ENCODE measurements around the gene AJUBA. TPM values are rescaled to one million over a fixed set of nuclear protein-coding genes. Genes with fewer than 3 reads are reported as not detected.
A peak's percentile ranks its signal among the peaks of the same experiment; 100 is the strongest.
"Not testable (repeated sequence)": the region's sequence is repeated elsewhere in the genome, so short reads cannot be mapped to it uniquely, and the experiment has no call there.

The AJUBA gene
- total and polyA plus RNA-seq, 2 donors = 6.6 to 28.0 TPM

DNA sequence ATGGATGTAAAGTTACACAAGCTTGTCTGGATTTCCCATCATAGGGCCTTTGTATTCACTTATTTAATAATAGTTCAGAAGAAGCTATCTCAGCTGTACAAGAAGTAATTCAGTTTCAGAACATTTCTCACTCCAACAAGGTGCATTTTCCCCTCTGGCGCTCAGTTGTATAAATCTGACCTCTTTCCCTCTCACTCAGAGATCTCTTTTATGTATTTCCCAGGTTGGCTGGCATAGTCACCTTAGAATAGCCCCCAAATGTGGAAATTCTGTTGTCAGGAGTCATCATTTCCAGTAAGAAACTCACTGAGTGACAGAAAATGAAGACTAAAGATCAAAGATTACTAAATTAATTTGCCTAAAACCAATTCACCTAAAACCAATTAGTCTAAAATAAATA, 11.2 kb downstream of the AJUBA start:
- Histone ChIP-seq H3K36me3 (ENCODE audit: insufficient read depth) (no peaks in the 10 kb centered on the region), H3K4me1 (ENCODE audit: insufficient read depth) (no peaks in the 10 kb centered on the region), H3K4me3 (ENCODE audit: low read depth, low read length) (no peak overlapping the region), H3K27ac (ENCODE audit: low read depth) (no peak overlapping the region)
- no peak for DNase-seq (ENCODE audit: extremely low spot score)
- WGBS = 97% methylated on average over 1 of the region's 1 CpG

DNA sequence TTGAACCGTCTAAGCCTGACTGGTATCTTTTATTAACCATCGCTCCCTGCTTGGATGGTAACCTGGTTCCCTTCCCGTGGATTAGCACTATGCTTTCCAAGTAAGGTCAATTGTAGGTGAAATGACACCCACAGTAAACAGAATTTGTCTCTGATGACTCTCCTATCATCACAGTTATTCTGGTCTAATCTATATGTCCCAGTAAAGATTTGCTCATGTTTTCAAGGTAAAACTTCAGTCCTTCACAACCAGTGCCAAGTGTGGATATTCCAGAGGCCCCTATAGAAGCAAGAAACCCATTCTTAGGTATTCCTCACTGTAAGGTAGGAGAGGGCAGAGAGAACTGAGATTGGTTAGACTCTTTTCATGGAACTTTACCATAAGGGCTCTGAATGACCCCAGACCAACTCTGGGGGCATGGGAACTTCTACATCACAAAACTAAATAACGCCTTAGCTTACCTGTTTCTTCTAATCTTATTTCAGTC, 15.5 kb downstream of the AJUBA start:
- H3K4me3 ChIP-seq (ENCODE audit: low read depth, low read length) = no peak overlapping the region
- 49% methylated on average over 4 of the region's 4 CpGs for WGBS
- DNase-seq (ENCODE audit: extremely low spot score) = no peak
- no peak overlapping the region for H3K27ac ChIP-seq (ENCODE audit: low read depth)
- no peaks in the 10 kb centered on the region for H3K4me1 ChIP-seq (ENCODE audit: insufficient read depth)
- H3K36me3 ChIP-seq (ENCODE audit: insufficient read depth) = no peaks in the 10 kb centered on the region

DNA sequence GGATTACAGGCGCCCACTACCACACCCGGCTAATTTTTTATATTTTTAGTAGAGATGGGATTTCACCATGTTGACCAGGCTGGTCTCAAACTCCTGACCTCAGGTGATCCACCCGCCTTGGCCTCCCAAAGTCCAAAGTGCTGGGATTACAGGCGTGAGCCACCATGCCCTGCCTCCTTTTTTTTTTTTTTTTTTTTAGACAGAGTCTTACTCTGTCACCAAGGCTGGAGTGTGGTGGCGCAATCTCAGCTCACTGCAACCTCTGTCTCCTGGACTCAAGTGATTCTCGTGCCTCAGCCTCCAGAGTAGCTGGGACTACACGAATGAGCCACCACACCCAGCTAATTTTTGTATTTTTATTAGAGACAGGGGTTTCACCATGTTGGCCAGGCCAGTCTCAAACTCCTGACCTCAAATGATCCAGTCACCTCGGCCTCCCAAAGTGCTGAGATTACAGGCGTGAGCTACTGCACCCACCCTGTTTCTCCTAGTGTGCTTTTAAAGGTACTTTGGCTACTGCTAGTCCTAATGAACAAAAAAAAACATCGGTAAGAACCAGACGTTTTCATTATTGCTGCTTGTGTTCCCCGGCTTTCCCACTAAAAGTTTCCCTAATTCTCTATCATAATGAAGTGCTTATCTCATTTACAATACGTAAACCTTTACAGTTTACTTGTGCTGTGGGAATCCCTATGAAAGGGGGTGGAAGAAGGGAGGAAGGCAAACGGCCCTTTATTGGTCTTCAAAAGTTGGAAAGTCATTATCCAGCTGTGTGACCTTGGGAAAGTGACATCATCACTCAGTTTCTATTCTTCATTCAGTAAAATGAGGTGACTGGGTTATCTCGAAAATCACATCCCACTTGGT, 16.2 kb downstream of the AJUBA start:
- H3K36me3 ChIP-seq (ENCODE audit: insufficient read depth); H3K4me3 ChIP-seq (ENCODE audit: low read depth, low read length); H3K4me1 ChIP-seq (ENCODE audit: insufficient read depth); DNase-seq (ENCODE audit: extremely low spot score); H3K27ac ChIP-seq (ENCODE audit: low read depth): not testable (repeated sequence)
- 54% methylated on average over 15 of the region's 15 CpGs for WGBS

DNA sequence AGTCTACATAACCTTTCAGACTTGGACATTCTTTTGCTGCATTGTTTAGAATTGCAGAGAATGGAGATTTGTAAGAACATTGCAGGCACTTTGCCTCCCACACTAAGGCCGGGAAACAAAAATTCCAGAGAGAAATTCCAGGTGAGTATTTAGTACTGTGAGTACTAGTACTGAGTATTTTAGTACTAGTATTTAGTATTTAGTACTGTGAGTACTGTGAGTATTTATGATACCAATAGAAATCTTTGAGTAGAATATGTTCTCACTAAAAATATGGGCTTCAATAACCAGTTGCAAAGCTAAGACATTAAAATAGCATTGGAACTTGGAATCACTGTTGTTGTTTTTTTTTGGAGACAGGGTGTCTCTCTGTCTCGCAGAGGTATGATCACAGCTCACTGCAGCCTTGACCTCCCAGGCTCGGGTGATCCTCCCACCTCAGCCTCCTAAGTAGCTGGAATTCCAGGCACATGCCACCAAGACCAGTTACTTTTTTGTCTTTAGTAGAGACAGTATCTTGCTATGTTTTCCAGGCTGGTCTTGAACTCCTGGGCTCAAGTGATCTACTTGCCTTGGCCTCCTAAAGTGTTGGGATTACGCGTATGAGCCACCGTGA, 20.2 kb downstream of the AJUBA start:
- no peak overlapping the region for H3K4me3 ChIP-seq (ENCODE audit: low read depth, low read length)
- DNase-seq (ENCODE audit: extremely low spot score) = no peak
- no peaks in the 10 kb centered on the region for H3K4me1 ChIP-seq (ENCODE audit: insufficient read depth)
- H3K36me3 ChIP-seq (ENCODE audit: insufficient read depth) = no peaks in the 10 kb centered on the region
- WGBS = 93% methylated on average over 6 of the region's 6 CpGs
- no peak overlapping the region for H3K27ac ChIP-seq (ENCODE audit: low read depth)

DNA sequence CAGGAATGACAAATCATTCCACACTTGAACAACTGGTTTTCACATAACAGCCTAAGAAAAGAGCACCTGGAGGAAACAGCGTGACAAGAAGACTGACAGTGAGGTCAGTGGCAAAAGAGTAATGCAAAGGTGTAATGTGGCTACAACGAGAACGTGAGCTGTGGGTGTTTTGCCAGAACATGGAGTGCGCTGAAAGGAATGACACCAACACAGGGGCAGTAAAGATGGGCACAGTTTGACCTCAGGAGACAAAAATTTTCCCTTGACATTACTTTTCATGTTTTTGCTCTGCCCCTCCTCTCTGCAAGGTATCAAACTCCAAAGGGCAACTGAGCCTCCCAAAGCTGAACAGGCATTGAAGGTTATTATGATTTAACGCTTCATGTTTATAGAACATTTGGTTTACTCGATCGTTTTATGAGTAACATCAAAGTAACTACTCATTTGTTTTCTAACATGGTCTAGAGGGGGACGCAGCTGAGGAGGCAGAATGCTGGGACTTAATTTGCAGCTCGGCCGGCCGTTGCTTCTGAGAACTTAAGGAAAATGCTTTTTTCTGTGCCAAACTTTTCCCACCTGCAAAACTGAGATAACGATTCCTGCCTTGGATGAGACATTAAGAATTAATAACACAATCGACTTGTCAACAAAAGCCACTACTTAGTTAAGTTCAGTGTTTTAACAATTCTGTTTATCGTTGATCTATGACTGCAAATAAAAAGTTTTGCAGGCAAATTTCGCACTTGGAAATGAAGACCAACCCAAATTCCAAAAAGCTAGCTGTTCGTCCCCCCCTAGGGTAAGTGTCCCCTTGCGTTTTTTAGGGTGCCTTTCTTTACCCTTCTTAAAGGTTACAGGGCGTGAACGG, 26.4 kb downstream of the AJUBA start:
- H3K27ac ChIP-seq (ENCODE audit: low read depth) = peak overlapping the region; percentile 94

DNA sequence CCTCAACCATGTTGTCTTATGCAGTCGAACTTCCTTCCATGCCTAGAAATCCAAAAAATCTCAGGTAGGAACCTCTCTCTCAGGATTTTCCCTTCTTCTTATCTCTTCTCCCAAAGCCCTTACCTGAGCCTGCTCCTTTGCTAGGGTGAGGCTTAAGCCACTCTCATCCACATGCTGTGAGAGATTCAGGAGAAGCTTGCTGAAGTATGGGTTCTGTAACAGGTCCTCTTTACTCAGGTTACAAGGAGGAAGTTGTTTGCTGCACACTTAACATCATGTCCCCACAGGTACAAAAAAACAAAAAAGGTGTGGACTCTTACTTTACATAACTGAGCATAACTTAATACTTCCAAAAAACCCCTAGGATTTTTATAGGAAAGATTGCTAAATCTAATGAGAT, 29.9 kb downstream of the AJUBA start:
- no peak for DNase-seq (ENCODE audit: extremely low spot score)
- no peak overlapping the region for H3K27ac ChIP-seq (ENCODE audit: low read depth)
- no peaks in the 10 kb centered on the region for H3K4me1 ChIP-seq (ENCODE audit: insufficient read depth)
- no peak overlapping the region for H3K4me3 ChIP-seq (ENCODE audit: low read depth, low read length)
- 90% methylated on average over 1 of the region's 1 CpG for WGBS
- peaks cover 2% of the 10 kb centered on the region for H3K36me3 ChIP-seq (ENCODE audit: insufficient read depth)

More for the DNA sequence above, 26.4 kb downstream of the AJUBA start:
- Histone ChIP-seq H3K4me3 (ENCODE audit: low read depth, low read length) (peak overlapping the region; percentile 64), H3K4me1 (ENCODE audit: insufficient read depth) (no peaks in the 10 kb centered on the region), H3K36me3 (ENCODE audit: insufficient read depth) (peaks cover 1% of the 10 kb centered on the region)
- no peak for DNase-seq (ENCODE audit: extremely low spot score)
- 17% methylated on average over 19 of the region's 19 CpGs for WGBS

DNA sequence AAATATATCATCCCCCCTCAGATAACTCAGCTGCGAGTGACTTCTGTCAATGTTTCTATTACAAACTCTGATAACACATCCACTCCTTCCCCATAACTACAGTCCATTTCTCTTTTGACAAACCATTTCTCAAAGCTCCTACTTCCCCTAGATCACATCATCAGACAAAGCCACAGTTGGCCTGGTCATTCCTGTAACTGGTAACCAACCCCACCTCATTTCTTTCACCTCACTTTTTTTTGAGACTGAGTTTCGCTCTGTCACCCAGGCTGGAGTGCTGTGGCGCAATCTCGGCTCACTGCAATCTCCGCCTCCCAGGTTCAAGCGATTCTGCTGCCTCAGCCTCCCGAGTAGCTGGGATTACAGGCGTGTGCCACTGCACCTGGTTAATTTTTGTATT, 30.6 kb downstream of the AJUBA start:
- 93% methylated on average over 8 of the region's 8 CpGs for WGBS
- H3K4me1 ChIP-seq (ENCODE audit: insufficient read depth); DNase-seq (ENCODE audit: extremely low spot score); H3K27ac ChIP-seq (ENCODE audit: low read depth); H3K4me3 ChIP-seq (ENCODE audit: low read depth, low read length); H3K36me3 ChIP-seq (ENCODE audit: insufficient read depth): not testable (repeated sequence)

DNA sequence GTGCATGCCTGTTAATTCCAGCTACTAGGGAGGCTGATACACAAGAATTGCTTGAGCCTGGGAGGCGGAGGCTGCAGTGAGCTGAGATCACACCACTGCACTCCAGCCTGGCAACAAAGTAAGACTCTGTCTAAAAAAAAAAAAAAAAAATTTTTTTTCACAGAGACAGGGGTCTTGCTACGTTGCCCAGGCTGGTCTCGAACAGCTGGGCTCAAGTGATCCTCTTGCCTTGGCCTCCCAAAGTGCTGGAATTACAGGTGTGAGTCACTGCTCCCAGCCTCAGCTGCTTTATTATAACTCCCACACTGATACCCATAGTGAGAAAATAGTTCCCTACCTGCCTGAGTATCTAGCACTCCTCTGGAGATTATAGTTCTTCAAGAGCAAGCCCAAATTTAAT, 36.7 kb downstream of the AJUBA start:
- no peak overlapping the region for H3K4me3 ChIP-seq (ENCODE audit: low read depth, low read length)
- no peaks in the 10 kb centered on the region for H3K4me1 ChIP-seq (ENCODE audit: insufficient read depth)
- 95% methylated on average over 3 of the region's 3 CpGs for WGBS
- H3K27ac ChIP-seq (ENCODE audit: low read depth) = no peak overlapping the region
- DNase-seq (ENCODE audit: extremely low spot score) = no peak
- H3K36me3 ChIP-seq (ENCODE audit: insufficient read depth) = peaks cover 3% of the 10 kb centered on the region

DNA sequence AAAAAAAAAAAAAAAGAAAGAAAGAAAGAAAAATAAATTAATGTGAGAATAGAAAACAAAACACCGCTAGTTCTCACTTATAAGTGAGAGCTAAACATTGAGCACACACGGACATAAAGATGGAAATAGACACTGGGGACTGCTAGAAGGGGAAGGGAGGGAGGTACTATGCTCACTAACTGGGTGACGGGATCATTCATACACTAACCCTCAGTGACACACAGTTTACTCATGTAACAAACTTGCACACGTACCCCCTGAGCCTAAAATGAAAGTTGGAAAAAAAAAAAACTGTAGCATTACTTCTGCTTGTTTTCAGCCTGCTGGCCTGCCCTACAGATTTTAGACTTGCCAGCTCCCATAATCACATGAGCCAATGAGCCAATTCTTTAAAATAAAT, 42.7 kb downstream of the AJUBA start:
- H3K27ac ChIP-seq (ENCODE audit: low read depth) = no peak overlapping the region
- no peaks in the 10 kb centered on the region for H3K4me1 ChIP-seq (ENCODE audit: insufficient read depth)
- no peak for DNase-seq (ENCODE audit: extremely low spot score)
- no peaks in the 10 kb centered on the region for H3K36me3 ChIP-seq (ENCODE audit: insufficient read depth)
- no peak overlapping the region for H3K4me3 ChIP-seq (ENCODE audit: low read depth, low read length)
- 94% methylated on average over 4 of the region's 4 CpGs for WGBS

DNA sequence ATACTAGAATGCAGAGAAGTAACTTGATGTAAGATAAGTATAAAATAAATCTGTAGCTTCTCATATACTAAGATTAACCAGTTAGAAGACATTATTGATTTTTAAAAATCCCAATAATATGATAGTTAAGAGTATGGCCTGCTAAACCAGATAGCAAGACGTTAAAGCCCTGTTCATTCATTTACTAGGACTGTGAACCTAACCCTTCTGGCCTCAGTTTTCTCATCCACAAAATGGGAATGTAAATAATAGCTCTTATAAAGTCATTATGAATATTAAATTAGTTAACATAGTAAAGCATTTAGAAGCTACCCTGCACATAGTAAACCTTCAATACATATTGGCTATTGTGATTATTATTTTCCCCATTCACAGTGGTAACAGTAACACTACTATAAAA, 47.2 kb downstream of the AJUBA start:
- no peaks in the 10 kb centered on the region for H3K36me3 ChIP-seq (ENCODE audit: insufficient read depth)
- no peak overlapping the region for H3K27ac ChIP-seq (ENCODE audit: low read depth)
- no peaks in the 10 kb centered on the region for H3K4me1 ChIP-seq (ENCODE audit: insufficient read depth)
- no peak overlapping the region for H3K4me3 ChIP-seq (ENCODE audit: low read depth, low read length)
- 87% methylated on average over 1 of the region's 1 CpG for WGBS
- DNase-seq (ENCODE audit: extremely low spot score) = no peak

DNA sequence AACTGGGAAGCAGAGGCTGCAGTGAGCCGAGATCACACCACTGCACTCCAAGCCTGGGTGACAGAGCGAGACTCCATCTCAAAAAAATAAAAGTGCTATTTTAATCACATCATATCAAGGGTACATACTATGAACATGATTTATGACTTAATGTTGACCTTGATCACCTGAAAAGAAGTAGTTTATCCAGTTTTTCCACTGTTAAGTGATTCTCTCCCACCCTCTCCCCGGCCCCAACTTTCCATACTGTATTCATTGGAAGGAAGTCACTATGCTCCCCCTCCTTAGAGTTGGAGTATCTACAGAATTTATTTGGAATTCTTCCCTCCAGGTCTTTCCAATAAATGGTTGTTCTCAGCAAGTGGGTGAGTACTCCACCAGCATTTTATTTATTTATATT, 50.2 kb downstream of the AJUBA start:
- no peak overlapping the region for H3K4me3 ChIP-seq (ENCODE audit: low read depth, low read length)
- H3K36me3 ChIP-seq (ENCODE audit: insufficient read depth) = no peaks in the 10 kb centered on the region
- WGBS = 90% methylated on average over 3 of the region's 3 CpGs
- H3K4me1 ChIP-seq (ENCODE audit: insufficient read depth) = no peaks in the 10 kb centered on the region
- no peak for DNase-seq (ENCODE audit: extremely low spot score)
- no peak overlapping the region for H3K27ac ChIP-seq (ENCODE audit: low read depth)

DNA sequence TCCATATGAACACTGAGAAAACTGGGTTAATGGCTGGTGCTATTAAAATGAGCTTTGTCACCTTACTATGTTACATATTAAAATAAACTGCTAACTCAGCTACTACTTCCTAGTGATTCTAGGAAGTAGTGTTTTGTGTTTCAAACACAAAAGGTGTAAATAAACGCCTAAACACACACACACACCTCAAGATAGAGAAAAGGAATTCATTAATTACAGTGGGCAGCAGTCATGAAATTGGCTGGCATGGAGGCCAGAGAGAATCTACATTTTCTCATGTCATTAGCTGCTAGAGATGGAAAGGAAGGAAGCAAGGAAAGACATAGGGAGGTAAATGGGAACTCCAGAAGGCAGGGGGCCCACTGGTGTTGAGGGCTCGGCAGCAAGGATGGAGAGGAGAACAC, 52.4 kb downstream of the AJUBA start:
- H3K36me3 ChIP-seq (ENCODE audit: insufficient read depth) = no peaks in the 10 kb centered on the region
- 5% methylated on average over 2 of the region's 2 CpGs for WGBS

DNA sequence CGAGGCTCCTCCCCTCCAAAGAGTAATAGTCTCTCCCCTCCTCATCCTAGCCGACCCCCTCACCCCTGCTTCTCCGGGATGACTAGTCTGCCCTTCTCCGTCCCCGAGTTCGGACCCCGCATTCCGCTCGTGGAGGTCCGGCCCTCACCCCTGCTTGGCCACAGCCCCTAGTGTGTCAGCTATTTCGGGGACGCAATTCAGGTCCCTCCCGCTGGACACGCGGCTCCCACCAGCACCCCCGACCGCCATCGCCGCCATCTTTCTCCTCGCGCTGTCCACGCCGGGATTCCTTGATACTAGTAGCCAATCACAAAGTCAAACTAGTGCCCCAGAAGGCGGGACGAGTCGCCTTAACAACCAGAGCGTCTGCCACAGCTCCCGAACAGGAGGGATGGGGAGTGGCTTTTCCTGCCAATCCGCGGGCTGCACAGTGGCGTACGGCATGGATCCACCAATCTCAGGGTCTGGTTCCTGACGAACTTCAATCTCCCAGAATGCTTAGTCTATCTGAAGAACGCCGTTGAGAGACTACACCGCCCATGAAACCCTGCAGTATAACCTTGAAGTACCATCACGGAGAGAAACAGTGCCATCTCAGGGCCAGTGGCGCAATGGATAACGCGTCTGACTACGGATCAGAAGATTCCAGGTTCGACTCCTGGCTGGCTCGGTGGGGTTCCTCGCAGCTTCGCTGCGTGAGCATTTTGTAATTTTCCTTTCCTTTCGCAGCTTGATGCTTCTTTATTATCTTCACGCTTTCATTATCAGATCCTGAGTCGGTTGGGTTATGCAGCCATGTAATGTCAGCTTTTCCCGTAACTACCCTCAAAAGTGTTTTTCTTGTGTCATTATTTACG, 53.0 kb downstream of the AJUBA start, which contains the start of gene PRMT5:
TSS of gene PRMT5 (minus strand) at position 273 of the 857 bp plus-strand sequence. CDS start at position 258, 15 bp downstream.
- WGBS = under 1% methylated on average over 51 of the region's 51 CpGs
- peak; percentile 100 for DNase-seq (ENCODE audit: extremely low spot score)
- peak within 1 kb of the TSS; percentile 71 for H3K4me3 ChIP-seq (ENCODE audit: low read depth, low read length)
- no peaks in the 10 kb centered on the region for H3K4me1 ChIP-seq (ENCODE audit: insufficient read depth)
- H3K36me3 ChIP-seq (ENCODE audit: insufficient read depth) = no peaks in the 10 kb centered on the region
- peak within 1 kb of the TSS; percentile 89 for H3K27ac ChIP-seq (ENCODE audit: low read depth)

More for the DNA sequence above, 52.4 kb downstream of the AJUBA start:
- Histone ChIP-seq H3K27ac (ENCODE audit: low read depth) (peak overlapping the region; percentile 31), H3K4me1 (ENCODE audit: insufficient read depth) (no peaks in the 10 kb centered on the region), H3K4me3 (ENCODE audit: low read depth, low read length) (peak overlapping the region; percentile 22)
- no peak for DNase-seq (ENCODE audit: extremely low spot score)

All from urinary bladder (tissue), 4 donors.